ENCODE measurements around the gene FAM210B.
"Not testable (repeated sequence)": the region's sequence is repeated elsewhere in the genome, so short reads cannot be mapped to it uniquely, and the experiment has no call there.

FAM210B gene

DNA sequence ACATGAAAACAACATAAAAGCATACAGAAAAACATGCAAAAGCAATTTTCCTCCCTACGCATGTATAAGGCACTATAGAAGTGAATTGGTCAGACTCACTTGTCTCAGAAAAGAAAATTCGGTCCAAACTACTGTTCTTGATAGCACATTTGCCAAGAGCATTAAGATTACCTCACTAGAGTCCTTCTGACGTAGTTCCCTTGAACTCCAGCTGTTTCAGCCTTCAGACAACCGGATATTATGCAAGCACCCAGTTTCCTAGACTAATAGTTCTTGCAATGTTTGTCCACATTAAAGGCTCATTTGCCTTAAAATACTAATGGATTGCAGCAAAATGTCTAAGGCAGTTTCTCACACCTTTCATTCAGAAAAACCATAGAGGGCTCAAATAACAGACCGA is 50.7 kb downstream of the FAM210B start:
- ATAC-seq (ENCODE audit: low read depth) (no peak), DNase-seq (ENCODE audit: low spot score) (no peak)
- TF ChIP-seq CTCF (IDR thresholded peaks at IDR 0.05; ENCODE audit: poor library complexity, severe bottlenecking) = no peak
- no peaks in the 10 kb centered on the region for H3K4me1 ChIP-seq (ENCODE audit: insufficient read depth, poor library complexity, severe bottlenecking)
- H3K27ac ChIP-seq (ENCODE audit: poor library complexity, severe bottlenecking) = no peak overlapping the region
- no peaks in the 10 kb centered on the region for H3K27me3 ChIP-seq (ENCODE audit: insufficient read depth, poor library complexity, severe bottlenecking)
- H3K9me3 ChIP-seq (ENCODE audit: severe bottlenecking) = no peaks in the 10 kb centered on the region
- H3K36me3 ChIP-seq (ENCODE audit: low read depth) = peaks cover 36% of the 10 kb centered on the region
- no peak overlapping the region for H3K4me3 ChIP-seq (ENCODE audit: severe bottlenecking)

DNA sequence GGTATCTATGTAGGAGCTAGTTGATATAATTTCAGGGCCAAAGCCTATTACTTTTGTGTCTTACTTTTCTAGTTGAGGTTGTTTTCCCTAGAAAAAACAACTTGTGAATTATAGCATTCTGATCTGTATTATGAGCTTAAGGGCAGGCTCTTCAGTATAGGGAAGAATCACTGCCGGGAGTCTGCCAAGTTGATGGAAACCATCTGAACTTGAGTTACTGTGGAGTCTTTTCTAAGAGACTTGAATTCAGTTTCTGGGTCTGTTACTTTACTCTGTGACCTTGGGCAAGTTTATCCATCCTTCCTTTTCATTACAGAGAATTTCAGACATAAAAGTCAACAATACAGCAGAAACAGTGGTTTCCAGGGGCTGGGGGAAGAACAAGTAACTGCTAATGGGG is 51.2 kb downstream of the FAM210B start:
- no peaks in the 10 kb centered on the region for H3K27me3 ChIP-seq (ENCODE audit: insufficient read depth, poor library complexity, severe bottlenecking)
- H3K36me3 ChIP-seq (ENCODE audit: low read depth) = peaks cover 31% of the 10 kb centered on the region
- no peaks in the 10 kb centered on the region for H3K4me1 ChIP-seq (ENCODE audit: insufficient read depth, poor library complexity, severe bottlenecking)
- no peak for ATAC-seq (ENCODE audit: low read depth)
- H3K9me3 ChIP-seq (ENCODE audit: severe bottlenecking) = no peaks in the 10 kb centered on the region
- no peak for DNase-seq (ENCODE audit: low spot score)
- no peak overlapping the region for H3K27ac ChIP-seq (ENCODE audit: poor library complexity, severe bottlenecking)
- TF ChIP-seq CTCF (IDR thresholded peaks at IDR 0.05; ENCODE audit: poor library complexity, severe bottlenecking) = no peak
- no peak overlapping the region for H3K4me3 ChIP-seq (ENCODE audit: severe bottlenecking)

- H3K4me3 ChIP-seq (ENCODE audit: severe bottlenecking); H3K27ac ChIP-seq (ENCODE audit: poor library complexity, severe bottlenecking); H3K27me3 ChIP-seq (ENCODE audit: insufficient read depth, poor library complexity, severe bottlenecking): not testable (repeated sequence)
These were observed 52.5 kb downstream of the FAM210B start for GRCh38 chr20:56411287-56411686.

DNA sequence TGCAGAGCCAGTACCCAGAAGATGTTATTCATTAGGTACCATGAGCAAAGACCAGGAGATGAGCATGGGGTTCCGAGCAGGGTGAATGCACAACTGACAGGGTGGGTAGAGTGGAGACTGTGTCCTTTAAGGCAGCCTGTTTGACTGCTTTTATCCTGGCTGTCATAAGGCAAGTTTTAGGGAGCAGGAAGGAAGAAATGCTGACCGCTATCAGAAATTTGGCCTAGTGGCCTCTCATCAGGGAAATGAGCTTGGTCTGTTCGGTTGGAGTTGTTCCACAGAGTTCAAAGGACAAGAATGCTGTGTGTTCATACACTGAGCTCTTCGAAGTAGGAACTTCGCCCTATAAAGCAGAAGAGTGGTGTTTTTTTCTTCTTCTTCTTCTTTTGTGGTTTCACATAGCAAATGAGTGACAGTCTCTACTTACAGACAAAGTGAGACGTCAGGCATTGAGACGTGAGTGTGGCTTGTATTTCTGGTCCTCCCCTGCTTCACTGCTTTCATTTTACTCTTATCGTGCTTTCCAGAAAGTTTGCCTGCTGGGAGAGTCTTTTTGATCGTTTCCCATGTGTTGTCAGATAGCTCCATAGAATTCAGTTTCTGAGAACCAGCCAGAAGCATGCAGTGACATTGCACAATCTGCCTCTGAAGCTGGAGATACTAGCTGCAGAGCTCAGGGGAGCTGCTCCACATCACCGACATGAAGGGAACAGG is 53.1 kb downstream of the FAM210B start, which contains the start of gene CASS4:
Gene CASS4, plus strand, starts transcription at position 502 of the 714 bp plus-strand sequence. Its CDS starts 199 bp downstream, at position 701.
- DNase-seq (ENCODE audit: low spot score) = no peak
- H3K27ac ChIP-seq (ENCODE audit: poor library complexity, severe bottlenecking) = no peak within 1 kb of the TSS
- H3K4me3 ChIP-seq (ENCODE audit: severe bottlenecking) = no peak within 1 kb of the TSS

More at GRCh38 chr20:56411287-56411686, 52.5 kb downstream of the FAM210B start:
- DNase-seq (ENCODE audit: low spot score); ATAC-seq (ENCODE audit: low read depth); H3K4me1 ChIP-seq (ENCODE audit: insufficient read depth, poor library complexity, severe bottlenecking); H3K9me3 ChIP-seq (ENCODE audit: severe bottlenecking): not testable (repeated sequence)
- H3K36me3 ChIP-seq (ENCODE audit: low read depth) = peaks cover 18% of the 10 kb centered on the region

DNA sequence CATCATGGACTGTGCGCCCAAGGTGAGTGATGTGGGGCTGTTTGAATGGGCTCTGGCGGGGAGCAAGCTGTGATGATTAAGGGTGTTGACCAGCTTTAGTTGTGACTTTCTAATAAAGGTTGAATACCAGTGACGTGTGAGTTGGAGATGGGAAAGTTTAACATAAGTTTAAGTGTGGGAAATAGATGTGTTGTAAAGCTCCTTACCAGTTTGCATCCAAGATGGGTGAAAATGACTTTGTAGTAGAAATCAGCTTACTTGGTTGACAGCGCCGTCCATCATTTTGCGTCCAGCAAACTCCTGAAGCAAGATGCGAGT is 53.7 kb downstream of the FAM210B start:
- no peaks in the 10 kb centered on the region for H3K27me3 ChIP-seq (ENCODE audit: insufficient read depth, poor library complexity, severe bottlenecking)
- no peak for TF ChIP-seq CTCF (IDR thresholded peaks at IDR 0.05; ENCODE audit: poor library complexity, severe bottlenecking)
- no peaks in the 10 kb centered on the region for H3K4me1 ChIP-seq (ENCODE audit: insufficient read depth, poor library complexity, severe bottlenecking)
- H3K9me3 ChIP-seq (ENCODE audit: severe bottlenecking) = no peaks in the 10 kb centered on the region
- DNase-seq (ENCODE audit: low spot score) (no peak), ATAC-seq (ENCODE audit: low read depth) (no peak)
- H3K4me3 ChIP-seq (ENCODE audit: severe bottlenecking) = no peak overlapping the region
- no peak overlapping the region for H3K27ac ChIP-seq (ENCODE audit: poor library complexity, severe bottlenecking)
- H3K36me3 ChIP-seq (ENCODE audit: low read depth) = peaks cover 6% of the 10 kb centered on the region

More for the DNA sequence above, 53.1 kb downstream of the FAM210B start, which contains the start of gene CASS4:
- H3K36me3 ChIP-seq (ENCODE audit: low read depth) = peaks cover 12% of the 10 kb centered on the region
- no peaks in the 10 kb centered on the region for H3K9me3 ChIP-seq (ENCODE audit: severe bottlenecking)
- H3K4me1 ChIP-seq (ENCODE audit: insufficient read depth, poor library complexity, severe bottlenecking) = no peaks in the 10 kb centered on the region
- TF ChIP-seq CTCF (IDR thresholded peaks at IDR 0.05; ENCODE audit: poor library complexity, severe bottlenecking) = no peak
- ATAC-seq (ENCODE audit: low read depth) = peak; percentile 24; the same call in 2 of the 3 replicates
- no peaks in the 10 kb centered on the region for H3K27me3 ChIP-seq (ENCODE audit: insufficient read depth, poor library complexity, severe bottlenecking)
